GM19452 (cell line): ENCODE results near the gene MMP24.
"Not testable (repeated sequence)": the region's sequence is repeated elsewhere in the genome, so short reads cannot be mapped to it uniquely, and the experiment has no call there.

Experiments
- ATAC-seq: cut with Tn5 transposase; IDR thresholded peaks from one replicate; pipeline ENCODE4 v1.9.1; 2021; ENCODE audit not compliant: unreplicated experiment

Gene MMP24

DNA sequence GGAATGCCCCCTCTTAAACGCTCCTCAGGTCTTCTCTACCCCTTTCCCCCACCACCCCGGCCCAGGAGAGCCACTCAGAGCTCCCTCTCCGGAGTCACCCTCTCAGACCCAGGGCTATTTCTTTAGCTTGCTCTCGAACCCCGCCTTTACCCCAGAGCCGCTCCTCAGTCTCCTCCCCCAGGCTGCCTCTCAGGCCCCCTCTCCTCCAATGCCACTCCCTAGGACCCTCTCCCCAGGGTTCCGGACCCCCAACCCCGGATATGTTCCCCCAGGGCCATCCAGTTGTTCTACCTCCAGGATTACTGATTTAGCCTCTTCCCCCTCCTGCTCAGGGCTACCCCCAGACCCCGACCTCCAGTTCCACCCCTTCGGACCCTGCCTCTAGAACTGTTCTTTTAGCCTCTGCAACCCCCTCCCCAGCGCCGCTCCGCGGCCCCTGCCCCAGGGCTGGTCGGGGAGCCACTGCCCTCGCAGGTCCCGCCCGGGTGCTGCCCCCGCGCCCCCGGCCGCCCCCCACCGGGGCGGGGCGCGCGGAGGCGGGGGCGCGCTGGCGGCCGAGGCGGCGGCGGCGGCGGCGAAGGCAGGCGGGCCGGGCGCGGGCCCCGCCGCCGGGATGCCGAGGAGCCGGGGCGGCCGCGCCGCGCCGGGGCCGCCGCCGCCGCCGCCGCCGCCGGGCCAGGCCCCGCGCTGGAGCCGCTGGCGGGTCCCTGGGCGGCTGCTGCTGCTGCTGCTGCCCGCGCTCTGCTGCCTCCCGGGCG, at the start of gene MMP24:
MMP24 (plus strand) TSS at position 565 of the 758 bp plus-strand sequence; CDS start at position 614, 49 bp downstream.
- no peak for ATAC-seq

DNA sequence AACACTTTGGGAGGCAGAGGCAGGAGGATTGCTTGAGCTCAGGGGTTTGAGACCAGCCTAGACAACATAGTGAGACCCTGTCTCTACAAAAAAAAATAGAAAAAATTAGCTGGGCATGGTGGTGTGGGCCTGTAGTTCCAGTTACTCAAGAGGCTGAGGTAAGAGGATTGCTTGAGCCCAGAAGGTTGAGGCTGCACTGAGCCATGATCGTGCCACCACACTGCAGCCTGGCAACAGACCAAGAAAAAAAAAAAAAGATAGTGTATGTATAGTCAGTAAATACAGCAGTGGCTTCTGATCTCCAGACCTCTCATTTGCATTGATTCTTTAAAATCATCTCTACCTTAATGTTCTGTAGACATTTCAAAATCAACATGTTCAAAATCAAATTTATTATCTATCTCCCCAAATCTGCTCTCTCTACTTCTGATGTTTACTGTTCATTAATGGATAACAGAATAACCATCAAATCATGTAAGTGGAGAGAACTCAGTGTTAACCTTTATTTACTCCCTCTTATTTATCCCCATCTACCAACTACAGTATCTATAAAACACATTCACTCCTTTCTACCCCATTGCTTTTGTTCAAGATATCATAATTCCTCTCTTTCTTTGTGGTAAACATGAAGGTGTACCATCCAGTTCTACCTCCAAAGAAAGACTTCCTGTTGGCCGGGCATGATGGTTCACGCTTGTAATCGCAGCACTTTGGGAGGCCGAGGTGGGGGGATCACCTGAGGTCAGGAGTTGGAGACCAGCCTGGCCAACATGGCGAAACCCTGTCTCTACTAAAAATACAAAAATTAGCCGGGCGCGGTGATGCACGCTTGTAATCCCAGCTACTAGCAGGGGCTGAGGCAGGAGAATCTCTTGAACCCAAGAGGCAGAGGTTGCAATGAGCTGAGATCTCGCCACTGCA, 46.9 kb upstream of the MMP24 start:
- ATAC-seq, result no peak

DNA sequence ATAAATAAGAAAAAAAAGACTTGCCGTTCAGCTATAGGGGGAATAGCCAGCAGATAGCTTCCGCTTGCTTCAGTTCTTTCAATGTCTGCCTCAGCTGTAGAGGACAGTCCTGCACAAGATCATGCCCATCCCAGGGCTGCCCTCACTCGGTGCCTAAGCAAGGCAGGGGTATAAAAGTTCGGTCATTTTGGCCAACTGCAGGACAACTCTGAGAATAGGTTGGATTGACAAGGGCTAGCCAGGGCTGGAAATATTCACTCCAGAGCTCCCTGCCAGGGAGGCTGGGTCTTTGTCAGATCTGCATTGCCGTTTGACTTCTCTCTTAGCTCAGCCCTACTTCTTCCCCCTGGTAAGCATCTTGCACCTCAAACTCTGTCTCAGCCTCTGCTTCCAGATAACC, 46.2 kb upstream of the MMP24 start:
- no peak for ATAC-seq

DNA sequence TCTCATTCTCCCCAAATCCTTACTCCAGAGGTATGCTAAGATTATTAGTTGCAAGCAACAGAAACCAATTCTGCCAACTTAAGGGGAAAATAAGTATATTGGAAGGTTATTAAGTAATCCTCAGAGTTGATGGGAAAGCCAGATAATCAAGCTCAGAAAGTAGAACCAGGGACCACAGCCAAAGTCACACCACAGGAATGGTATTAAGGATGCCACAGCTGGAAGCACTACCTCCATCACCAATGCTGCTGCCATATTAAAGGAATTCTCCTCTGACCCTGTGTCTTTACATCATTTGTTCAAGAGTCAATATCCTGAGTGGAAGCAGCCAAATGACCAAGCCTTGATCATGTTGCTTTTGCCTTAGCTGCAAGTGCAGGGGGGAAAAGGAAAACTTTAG, 44.8 kb upstream of the MMP24 start:
- ATAC-seq, result no peak

DNA sequence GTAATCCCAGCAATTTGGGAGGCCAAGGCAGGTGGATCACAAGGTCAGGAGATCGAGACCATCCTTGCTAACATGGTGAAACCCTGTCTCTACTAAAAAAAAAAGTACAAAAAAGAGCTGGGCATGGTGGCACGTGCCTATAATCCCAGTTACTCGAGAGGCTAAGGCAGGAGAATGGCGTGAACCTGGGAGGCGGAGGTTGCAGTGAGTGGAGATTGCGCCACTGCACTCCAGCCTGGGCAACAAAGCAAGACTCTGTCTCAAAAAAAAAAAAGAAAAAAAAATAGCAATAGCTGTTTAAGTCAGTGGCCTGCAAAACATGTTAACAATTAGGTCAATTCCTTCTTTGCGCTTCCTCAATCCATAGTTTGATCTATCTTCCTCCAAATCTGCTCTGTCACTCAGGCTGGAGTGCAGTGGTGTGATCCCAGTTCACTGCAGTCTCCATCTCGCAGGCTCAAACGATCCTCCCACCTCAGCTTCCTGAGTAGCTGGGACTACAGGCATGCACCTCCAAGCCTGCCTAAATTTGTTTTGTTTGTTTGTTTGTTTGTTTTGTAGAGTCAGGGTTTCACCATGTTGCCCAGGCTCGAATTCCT, 39.7 kb upstream of the MMP24 start:
- ATAC-seq, result not testable (repeated sequence)

DNA sequence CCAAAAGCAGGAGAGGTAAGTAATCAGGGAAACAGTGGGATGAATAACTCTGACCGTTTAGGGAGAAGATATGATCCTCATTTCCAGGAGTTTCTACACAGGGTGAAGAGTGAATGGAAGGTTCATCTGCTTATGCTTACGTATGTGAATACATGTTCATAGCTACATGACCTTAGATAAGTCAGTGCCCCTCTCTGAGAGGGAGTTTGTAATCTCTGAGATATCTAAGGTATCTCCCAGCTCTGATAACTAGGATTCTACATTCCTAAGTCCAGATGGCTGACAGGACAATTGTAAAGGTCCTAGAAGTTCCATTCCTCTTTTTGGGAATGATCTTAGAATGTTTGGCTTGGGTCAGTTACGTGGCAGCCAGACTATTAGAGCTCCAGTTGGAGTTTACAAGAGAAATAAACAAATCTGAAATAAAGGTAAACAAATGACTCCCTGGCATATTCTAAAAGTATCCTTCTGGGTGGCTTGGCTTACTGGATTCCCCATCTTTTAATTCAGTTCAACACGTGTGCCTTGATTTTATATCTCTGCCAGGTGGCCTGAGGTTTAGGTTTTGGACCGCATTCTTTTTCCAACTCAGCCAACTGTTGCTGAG, 38.8 kb upstream of the MMP24 start:
- ATAC-seq, result no peak

DNA sequence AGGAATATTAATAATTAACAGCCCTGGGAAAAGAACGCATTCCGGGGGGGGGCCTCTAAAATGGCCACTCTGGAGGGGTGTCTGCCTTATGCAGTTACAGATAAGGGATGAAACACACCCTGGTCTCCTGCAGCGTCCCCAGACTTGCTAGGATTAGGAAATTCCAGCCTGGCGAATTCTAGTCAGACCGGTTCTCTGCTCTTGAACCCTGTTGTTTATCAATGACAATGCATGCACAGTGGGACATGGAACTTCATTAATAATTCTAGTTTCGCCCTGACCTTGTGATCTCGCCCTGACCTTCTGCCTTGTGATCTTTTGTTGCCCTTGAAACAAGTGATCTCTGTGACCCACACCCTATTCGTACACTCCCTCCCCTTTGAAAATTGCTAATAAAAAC, 37.3 kb upstream of the MMP24 start:
- not testable (repeated sequence) for ATAC-seq

DNA sequence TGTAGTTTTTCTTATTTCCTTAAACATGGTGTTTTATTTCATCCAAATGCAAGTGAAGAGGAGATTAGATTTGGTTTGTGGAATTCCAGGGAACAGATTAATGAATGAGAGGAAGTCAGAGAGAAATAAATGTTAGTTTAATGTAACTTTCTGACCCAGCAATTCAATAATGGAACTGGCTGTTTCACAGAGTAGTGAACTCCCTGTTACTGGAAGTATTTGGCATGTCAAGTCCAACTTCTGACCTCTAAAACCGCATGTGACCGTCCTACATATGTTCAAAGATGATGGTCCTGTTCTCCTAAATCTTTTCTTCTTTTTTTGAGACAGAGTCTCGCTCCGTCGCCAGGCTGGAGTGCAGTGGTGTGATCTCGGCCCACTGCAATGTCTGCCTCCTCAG, 35.9 kb upstream of the MMP24 start:
- no peak for ATAC-seq

DNA sequence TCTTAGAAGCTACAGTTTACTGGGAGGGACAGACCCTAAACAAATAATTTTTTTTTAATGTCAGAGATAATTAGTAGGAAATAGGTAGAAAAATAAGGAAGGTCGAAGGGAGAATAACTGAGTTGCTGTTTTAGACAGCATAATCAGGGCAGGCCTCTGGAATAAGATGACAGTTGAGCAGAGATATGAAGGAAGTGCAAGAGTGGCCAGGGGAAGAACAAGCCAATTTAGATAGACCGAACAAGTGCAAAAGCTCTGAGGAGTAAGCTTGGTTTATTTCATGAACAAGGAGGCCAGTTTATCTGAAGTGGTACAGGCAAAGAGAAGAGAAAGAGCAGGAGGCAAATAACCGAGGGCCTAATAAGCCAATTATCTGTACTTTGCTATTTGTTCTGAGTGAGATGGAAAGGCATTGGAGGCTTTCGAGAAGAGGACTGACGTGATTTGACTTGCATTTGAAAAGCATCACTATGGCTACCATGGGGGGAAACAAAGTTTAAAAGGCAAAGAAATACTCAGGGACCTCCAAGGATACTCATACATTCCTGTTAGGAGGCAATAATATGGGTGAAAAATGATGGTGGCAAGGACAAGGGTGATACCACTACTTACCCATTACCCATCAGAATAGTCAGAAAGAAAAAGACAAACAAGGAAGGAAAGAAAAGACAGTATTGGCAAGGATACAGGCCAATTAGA, 34.9 kb upstream of the MMP24 start:
- no peak for ATAC-seq

DNA sequence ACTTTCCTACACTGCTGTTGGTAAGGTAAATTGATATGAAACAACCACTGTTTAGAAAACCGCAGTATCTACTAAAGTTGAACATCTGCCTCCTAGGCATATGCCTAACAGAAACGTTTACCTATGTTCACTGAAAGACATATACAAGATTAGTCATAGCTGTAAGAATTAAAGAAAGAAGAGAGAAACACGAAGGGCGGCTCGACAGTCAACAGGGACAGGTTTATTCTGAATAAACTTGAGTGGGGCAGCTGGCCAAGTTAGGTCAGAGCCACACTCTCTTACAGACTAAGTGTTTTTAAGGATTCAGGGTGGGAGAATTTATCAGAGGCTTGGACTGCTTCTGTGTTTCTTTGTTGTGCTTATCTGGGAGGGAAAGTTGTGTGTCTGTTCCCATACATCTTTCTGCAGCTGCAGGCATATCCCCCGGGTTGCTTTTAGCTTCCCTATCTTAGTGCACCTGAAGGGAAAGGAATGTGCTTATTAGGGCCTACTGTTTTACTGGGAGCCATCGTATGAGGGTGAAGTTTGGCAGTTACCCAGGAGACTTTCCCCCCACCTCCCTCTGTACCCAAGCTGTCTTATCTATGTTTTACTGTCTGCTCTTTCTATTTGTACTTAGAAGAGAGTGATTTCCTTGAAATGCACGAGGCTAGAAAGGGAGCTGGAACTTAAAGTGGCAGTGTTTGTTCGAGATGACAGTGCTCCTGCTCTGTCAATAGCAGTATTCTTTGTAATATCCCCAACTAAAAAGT, 34.2 kb upstream of the MMP24 start:
- ATAC-seq, result no peak

DNA sequence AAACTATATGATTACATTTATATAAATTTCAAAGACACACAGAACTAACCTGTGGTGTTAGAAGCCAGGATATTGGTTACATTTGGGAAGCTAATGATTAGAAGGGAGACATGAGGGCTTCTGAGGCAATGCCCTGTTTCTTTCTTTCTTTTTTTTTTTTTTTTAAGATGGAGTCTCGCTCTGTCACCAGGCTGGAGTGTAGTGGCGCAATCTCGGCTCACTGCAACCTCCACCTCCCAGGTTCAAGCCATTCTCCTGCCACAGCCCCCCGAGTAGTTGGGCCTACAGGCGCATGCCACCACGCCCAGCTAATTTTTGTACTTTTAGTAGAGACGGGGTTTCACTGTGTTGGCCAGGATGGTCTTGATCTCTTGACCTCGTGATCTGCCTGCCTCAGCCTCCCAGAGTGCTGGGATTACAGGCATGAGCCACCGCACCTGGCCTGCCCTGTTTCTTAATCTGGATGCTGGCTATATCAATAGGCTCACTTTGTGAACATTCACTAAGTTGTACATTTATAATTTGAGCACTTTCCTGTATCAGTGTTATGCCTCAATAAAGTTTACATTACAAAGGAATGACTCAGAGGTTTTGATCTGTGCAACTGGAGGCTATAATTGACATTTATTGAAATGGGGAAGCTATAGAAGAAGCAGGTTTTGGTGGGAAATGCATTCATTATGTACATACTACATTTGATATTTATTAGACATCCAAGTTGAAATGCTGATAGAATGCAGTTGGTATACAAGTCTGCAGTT, 33.3 kb upstream of the MMP24 start:
- not testable (repeated sequence) for ATAC-seq

DNA sequence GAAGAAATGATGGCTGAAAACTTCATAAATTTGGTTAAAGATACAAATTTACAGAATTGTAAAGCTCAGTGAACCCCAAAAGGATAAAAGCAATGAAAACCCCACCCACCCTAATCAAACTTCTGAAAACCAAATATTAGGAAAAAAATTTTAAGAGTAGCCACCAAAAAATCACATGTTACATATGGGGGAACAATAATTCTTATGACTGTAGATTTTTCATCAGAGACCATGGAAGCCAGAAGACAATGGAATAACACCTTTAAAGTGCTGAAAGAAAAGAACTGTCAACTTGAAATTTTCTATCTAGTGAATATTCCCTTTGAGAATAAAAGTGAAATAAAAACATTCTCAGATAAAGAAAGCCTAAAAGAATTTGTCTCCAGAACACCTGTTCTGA, 30.2 kb upstream of the MMP24 start:
- no peak for ATAC-seq

DNA sequence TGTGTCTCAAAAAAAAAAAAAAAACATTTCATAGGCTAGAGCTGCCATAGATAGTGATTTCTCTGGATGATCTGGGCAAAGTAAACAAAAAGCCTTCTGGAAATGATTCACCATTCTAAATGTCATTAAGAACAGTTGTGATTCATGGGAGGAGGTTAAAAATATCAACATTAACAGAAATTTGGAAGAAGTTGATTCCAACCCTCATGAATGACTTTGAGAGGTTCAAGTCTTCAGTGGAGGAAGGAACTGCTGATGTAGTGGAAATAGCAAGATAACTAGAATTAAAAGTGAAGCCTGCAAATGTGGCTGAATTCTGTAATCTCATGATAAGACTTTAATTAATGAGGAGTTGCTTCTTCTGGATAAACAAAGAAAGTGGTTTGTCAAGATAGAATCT, 26.8 kb upstream of the MMP24 start:
- no peak for ATAC-seq

DNA sequence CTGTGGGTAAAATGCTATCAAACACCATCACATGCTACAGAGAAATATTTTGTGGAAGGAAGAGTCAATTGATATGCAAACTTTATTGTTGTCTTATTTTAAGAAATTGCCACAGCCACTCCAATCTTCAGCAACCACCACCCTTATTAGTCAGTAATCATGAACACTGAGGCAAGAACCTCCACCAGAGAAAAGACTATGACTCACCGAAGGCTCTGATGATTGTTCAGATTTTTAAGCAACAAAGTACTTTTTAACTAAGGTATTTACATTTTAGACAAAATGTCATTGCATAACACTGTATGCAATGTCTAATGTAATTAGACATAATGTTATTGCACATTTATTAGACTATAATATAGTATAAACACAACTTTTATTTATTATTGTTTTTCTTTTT, 26.2 kb upstream of the MMP24 start:
- ATAC-seq, result no peak

DNA sequence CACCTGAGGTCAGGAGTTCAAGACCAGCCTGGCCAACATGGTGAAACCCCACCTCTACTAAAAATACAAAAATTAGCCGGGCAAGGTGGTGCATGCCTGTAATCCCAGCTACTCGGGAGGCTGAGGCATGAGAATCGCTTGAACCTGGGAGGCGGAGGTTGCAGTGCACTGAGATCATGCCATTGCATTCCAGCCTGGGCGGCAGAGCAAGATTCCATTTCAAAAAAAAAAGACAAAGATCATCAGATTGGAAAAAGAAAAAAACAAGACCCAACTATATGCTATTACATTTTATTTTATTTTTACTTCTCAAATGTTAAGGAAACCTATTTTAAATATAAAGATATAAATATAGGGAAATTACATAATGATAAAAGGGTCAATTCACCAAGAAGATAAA, 25.0 kb upstream of the MMP24 start:
- ATAC-seq, result not testable (repeated sequence)

DNA sequence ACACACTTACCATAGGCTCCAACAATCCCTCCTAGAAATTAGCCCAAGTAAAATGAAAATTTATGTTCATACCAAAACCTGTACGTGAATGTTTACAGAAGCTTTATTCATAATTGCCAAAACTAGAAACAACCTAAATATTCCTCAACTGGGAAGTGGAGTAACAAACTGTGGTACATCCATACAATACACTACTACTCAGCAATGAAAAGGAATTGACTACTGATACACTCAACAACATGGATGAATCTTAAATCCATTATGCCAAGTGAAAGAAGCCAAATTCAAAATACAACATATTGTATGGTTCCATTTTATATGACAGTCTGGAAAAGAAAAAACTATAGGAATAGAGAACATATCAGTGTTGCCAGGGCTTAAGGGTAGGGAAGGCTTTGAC, 19.7 kb upstream of the MMP24 start:
- no peak for ATAC-seq

DNA sequence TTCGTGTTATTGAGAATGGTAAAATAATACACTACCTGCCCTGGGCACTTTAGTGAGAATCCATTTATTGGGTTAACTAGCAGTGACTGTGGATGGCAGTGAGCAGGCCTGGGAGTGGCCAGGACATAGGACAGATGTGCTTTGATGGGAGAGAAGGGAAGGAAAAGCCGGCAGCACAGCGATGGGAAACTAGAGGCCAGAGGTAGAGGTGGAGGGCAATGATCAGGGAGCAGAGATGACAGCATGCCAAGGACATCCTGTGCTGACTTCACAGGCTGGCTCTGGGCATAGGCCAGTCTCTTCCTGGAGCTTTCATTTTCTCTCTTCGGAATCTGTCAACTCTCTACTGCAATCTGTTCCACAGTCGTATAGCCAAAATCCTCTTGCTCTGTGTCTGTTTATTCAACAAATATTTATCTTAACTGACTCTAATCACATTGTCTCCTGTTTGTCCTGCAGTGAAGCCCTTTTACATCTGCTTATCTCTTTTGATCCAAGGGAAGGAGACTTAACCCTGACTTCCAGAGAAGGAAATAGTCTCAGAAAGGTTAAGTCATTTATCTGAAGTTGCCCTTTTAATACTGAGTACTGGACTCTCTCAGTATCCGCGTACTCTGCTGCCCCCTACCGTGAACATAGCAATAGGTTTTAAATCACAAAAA, 18.4 kb upstream of the MMP24 start:
- no peak for ATAC-seq

DNA sequence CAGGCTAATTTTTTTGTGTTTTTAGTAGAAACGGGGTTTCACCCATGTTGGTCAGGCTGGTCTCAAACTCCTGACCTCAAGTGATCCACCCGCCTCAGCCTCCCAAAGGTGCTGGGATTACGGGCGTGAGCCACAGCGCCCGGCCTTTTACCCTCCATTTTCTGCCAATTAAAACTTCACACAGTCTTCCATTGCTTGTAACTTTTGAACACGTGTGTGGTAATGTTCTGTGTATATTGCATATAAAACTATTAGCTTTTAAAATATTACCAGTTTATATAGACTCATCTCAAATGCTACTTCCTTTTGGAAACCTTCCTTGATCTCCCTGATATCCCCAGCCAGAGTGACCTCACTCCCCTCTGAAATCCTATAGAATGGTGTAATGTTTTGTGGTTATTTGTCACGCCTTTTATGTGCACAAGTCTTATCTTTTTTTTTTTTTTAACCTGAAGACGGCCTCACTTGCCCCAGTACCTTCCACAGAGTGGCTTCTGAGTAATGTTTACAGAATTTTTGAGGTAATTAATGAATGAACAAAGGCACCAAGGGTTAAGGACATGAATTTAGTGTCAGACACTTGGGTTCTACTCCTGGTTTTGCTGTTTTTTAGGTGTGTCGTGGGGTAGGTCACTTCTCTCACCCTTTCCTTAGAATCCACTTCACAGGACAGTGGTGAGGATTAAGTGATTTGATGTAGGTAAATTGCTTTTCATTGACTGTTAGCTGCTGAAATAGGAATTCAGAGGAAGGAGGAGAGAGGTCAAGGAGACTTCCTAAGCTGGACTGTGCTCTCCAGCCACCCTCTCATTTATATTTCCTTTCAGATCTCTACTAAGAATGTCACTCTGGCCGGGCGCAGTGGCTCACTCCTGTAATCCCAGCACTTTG, 11.2 kb upstream of the MMP24 start:
- no peak for ATAC-seq
